ENCODE measurements around the gene KCNQ1.

Gene KCNQ1

DNA sequence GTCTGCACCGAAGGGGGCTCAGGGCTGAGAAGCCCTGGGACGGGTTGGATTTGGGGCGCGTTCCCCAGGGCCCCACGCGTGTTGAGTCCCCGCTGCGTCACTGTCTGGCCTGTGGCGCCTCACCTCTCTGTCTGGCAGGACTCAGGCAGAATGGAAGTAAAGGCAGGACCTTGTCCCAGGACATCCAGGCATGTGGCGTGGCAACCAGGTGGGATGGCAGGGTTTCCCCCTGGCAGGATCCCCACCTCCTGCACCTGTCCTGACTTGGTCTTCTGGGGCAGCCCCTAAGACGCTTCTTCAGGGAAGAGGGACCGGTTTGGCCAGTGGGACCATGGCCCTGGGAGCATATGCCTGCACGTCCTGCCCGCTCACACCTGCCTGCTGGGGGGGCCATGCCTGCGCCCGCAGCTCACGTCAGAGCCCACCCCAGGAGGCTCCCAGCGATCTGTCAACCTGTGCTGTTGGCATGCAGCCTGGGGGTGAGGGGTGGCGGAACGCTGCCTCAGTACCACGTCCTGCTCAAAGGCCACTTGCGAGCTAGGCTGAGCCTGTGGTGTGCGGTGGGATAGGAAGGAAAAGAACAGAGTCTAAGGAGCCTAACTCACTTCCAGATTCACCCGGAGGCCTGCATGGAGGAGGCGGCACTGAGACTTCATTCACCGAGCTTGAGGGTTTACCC lies 72.7 kb downstream of the KCNQ1 start:
- no peaks in the 10 kb centered on the region for H3K36me3 Mint-ChIP-seq (ENCODE audit: low read depth)
- no peaks in the 10 kb centered on the region for H3K9me3 Mint-ChIP-seq
- no peaks in the 10 kb centered on the region for H3K27me3 Mint-ChIP-seq (ENCODE audit: low read depth)
- H3K4me1 Mint-ChIP-seq (ENCODE audit: low read depth): no peaks in the 10 kb centered on the region
- no peak overlapping the region for H3K4me3 Mint-ChIP-seq
- H3K27ac Mint-ChIP-seq: no peak overlapping the region

DNA sequence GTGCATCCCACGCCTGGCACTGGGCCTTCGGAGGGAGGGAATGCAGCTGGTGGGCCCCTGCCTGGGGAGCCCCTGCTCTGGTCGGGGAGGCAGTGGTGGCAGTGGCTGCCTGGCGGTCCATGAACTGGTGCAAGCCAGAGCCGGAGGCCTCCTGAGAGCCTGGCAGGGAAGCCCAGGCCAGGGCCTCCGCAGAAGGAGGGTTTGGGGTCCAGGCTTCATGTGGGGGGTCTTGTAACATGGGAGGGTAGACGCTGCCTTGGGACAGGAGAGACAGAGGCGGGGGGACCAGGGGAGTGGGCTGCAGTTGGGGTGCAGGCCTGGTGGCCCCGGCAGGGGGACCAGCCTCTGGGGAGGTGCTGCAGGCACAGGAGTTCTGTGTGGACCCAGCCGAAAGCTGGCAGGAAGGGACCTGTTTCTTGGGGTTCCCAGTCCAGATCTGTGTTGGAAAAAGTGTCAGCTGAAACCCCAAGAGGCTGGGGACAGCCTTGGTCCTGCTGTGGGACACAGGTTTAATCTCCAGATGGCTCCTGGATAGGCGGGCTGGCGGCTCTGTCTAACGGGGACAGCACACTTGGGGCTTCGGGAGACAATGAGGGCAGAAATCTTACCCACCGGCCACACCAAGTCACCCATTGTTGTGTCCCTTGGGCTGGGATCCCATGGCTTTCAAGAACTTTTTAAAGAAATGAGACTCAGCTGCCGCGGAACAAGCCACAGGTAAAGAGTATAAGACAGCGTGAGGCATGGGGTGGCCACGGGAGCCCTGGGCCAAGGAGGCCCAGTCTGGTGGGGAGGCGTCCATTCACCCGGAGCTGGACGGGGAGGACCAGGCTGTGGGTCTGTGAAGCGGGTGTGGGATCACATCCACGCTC lies 73.5 kb downstream of the KCNQ1 start:
- Mint-ChIP-seq H3K9me3 (no peaks in the 10 kb centered on the region), H3K27me3 (ENCODE audit: low read depth) (no peaks in the 10 kb centered on the region), H3K36me3 (ENCODE audit: low read depth) (no peaks in the 10 kb centered on the region), H3K27ac (no peak overlapping the region), H3K4me3 (no peak overlapping the region), H3K4me1 (ENCODE audit: low read depth) (no peaks in the 10 kb centered on the region)

GRCh38 chr11:2518983-2519340 lies 74.2 kb downstream of the KCNQ1 start:
- no peaks in the 10 kb centered on the region for H3K4me1 Mint-ChIP-seq (ENCODE audit: low read depth)
- no peaks in the 10 kb centered on the region for H3K36me3 Mint-ChIP-seq (ENCODE audit: low read depth)
- H3K27ac Mint-ChIP-seq: no peak overlapping the region
- no peak overlapping the region for H3K4me3 Mint-ChIP-seq
- no peaks in the 10 kb centered on the region for H3K27me3 Mint-ChIP-seq (ENCODE audit: low read depth)
- H3K9me3 Mint-ChIP-seq: no peaks in the 10 kb centered on the region

GRCh38 chr11:2519517-2519861 lies 74.7 kb downstream of the KCNQ1 start:
- Mint-ChIP-seq H3K4me3 (no peak overlapping the region), H3K4me1 (ENCODE audit: low read depth) (no peaks in the 10 kb centered on the region), H3K9me3 (no peaks in the 10 kb centered on the region), H3K27me3 (ENCODE audit: low read depth) (no peaks in the 10 kb centered on the region), H3K36me3 (ENCODE audit: low read depth) (no peaks in the 10 kb centered on the region), H3K27ac (no peak overlapping the region)

DNA sequence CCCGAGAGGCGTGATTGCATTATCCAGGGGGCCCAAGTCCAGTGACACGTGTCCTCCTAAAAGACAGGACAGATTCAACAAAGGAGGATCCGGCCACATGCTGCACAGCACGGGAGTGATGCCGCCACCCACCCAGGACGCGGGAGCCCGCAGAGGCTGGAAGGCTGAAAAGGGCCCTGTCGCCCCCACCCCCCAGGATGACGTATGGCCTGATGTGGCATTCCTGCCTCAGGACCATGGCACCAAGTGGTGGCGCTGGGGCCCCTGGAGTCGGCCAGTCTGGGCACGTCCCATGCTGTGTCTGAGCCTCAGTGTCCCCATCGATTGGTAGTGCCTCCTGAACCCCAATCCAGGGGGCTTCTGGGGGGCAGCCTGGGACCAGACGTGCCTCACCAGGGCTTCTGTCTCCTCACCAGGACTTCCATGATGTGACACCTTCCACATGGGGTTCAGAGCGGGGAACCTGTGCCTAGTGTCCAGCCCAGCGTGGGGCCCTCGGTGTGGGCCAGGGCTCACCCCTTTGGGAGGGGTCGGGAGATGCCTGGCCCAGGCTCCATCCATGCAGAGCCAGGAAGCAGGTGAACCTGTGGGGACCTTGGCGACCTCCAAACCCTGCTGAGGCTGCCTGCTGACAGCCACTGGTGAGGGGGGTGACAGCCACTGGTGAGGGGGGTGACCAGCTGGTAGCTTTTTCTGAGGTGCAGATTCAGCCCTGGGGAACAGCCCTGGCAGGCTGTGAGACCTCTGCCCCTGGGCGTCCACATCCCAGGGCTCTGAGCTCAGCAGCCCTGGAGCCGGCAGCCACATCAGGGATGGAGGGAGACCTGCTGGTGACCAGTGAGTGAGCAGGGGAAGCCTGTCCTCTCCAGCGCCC lies 75.3 kb downstream of the KCNQ1 start:
- H3K9me3 Mint-ChIP-seq: no peaks in the 10 kb centered on the region
- no peaks in the 10 kb centered on the region for H3K36me3 Mint-ChIP-seq (ENCODE audit: low read depth)
- no peak overlapping the region for H3K4me3 Mint-ChIP-seq
- H3K27ac Mint-ChIP-seq: no peak overlapping the region
- no peaks in the 10 kb centered on the region for H3K4me1 Mint-ChIP-seq (ENCODE audit: low read depth)
- H3K27me3 Mint-ChIP-seq (ENCODE audit: low read depth): no peaks in the 10 kb centered on the region

GRCh38 chr11:2520736-2521035 lies 75.9 kb downstream of the KCNQ1 start:
- H3K4me1 Mint-ChIP-seq (ENCODE audit: low read depth): no peaks in the 10 kb centered on the region
- no peaks in the 10 kb centered on the region for H3K9me3 Mint-ChIP-seq
- no peak overlapping the region for H3K27ac Mint-ChIP-seq
- no peak overlapping the region for H3K4me3 Mint-ChIP-seq
- H3K27me3 Mint-ChIP-seq (ENCODE audit: low read depth): no peaks in the 10 kb centered on the region
- no peaks in the 10 kb centered on the region for H3K36me3 Mint-ChIP-seq (ENCODE audit: low read depth)

DNA sequence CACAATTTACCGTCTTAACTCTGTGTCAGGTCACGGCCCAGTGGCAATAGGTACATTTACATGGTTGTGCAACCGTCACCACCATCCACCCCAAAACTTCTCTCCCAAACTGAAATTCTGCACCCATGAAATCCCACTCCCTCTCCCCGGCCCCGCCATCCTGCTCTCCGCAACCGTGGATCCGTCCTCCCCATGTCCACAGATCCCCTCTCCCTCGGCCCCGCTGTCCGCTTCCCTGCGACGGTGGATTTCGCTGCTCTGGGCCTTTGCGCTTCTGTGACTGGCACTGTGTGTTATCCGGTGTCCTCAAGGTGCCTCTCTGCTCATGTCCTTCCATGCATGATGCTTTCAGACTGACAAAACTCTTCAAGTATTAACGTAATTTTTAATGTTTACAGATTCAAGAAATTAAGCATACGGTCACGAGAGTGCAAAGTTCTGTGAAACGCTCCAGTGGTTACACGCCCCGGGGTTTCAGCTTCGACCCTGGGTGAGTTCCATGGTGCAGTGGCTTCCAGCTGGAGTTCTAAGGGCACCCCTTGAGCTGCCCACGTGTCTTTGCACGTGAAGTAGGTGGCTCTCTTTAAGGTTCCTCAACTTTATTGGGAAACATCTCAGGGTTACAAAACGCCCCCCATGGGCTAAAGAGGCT lies 76.4 kb downstream of the KCNQ1 start:
- Mint-ChIP-seq H3K4me3 (no peak overlapping the region), H3K27ac (no peak overlapping the region), H3K9me3 (no peaks in the 10 kb centered on the region), H3K27me3 (ENCODE audit: low read depth) (no peaks in the 10 kb centered on the region), H3K36me3 (ENCODE audit: low read depth) (no peaks in the 10 kb centered on the region), H3K4me1 (ENCODE audit: low read depth) (peaks cover 3% of the 10 kb centered on the region)

- no peaks in the 10 kb centered on the region for H3K9me3 Mint-ChIP-seq
- H3K4me1 Mint-ChIP-seq (ENCODE audit: low read depth): peaks cover 6% of the 10 kb centered on the region
Measured at GRCh38 chr11:2521733-2522630, 77.2 kb downstream of the KCNQ1 start.

GRCh38 chr11:2522631-2523255 lies 77.9 kb downstream of the KCNQ1 start:
- peaks cover 8% of the 10 kb centered on the region for H3K4me1 Mint-ChIP-seq (ENCODE audit: low read depth)
- no peak overlapping the region for H3K4me3 Mint-ChIP-seq
- H3K36me3 Mint-ChIP-seq (ENCODE audit: low read depth): no peaks in the 10 kb centered on the region
- no peaks in the 10 kb centered on the region for H3K9me3 Mint-ChIP-seq
- no peaks in the 10 kb centered on the region for H3K27me3 Mint-ChIP-seq (ENCODE audit: low read depth)
- H3K27ac Mint-ChIP-seq: no peak overlapping the region

More at GRCh38 chr11:2521733-2522630, 77.2 kb downstream of the KCNQ1 start:
- Mint-ChIP-seq H3K27me3 (ENCODE audit: low read depth) (no peaks in the 10 kb centered on the region), H3K36me3 (ENCODE audit: low read depth) (no peaks in the 10 kb centered on the region), H3K27ac (no peak overlapping the region), H3K4me3 (no peak overlapping the region)

DNA sequence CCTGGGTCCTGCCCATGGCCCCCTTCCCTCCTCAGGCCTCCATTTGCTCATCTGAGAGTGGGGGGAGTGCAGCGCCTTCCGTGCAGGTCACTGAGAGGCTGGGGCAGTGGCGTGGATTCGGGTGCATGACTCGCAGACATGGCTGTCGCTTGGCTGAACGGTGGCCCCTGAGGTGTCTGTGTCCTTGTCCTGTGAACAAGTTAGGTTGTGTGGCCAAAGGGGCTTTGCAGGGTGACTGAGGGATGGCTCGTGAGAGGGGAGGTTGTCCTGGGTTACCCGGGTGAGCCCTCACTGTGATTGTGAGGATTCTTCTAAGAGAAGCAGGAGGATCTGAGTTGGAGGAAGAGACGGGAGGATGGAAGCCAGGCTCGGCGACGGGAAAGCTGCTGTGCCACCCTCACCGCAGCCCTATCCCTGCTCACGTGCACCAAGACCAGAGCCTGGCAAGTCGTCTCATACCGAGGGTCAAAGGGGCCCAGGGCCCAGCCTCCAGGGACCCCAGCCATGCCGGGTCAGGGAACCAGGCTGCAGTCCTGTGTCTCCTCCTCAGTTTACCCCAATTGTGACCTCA lies 79.1 kb downstream of the KCNQ1 start:
- H3K27me3 Mint-ChIP-seq (ENCODE audit: low read depth): no peaks in the 10 kb centered on the region
- H3K4me1 Mint-ChIP-seq (ENCODE audit: low read depth): peaks cover 9% of the 10 kb centered on the region
- H3K27ac Mint-ChIP-seq: no peak overlapping the region
- H3K9me3 Mint-ChIP-seq: no peaks in the 10 kb centered on the region
- H3K36me3 Mint-ChIP-seq (ENCODE audit: low read depth): no peaks in the 10 kb centered on the region
- no peak overlapping the region for H3K4me3 Mint-ChIP-seq

DNA sequence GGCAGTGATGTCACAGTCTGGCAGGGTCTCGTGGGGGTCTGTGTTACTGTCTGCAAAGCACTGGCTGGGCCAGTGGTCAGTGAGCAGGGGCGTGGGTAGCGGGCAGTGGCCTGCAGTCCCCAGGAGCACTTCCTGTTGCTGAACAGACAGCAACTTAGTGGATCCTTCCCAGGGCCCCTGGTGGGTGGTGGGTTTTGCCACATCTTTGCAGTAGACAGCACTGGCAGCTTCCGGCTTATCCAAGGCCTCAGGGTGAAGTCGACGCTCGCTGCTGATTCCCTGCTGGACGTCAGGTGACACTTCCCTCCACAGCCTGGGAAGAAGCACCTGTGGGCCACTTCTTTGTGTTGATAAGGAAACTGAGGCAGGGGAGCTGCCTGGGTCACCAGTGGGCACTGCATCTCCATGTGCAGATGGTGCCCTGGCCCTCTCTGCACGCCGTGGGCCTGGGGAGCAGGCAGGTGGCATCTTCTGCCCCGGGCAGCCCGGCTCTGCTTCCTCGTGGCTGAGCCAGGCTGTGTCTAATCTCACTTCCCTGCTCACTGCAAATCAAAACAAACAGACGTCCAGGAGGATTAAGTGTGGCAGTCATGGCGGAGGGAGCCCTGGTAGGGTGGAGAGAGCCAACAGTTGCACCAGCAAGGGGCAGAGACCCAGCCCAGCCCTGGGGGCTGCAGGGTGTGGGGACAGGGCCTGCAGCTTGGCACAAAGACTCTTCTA lies 79.8 kb downstream of the KCNQ1 start:
- Mint-ChIP-seq H3K4me3 (no peak overlapping the region), H3K27ac (no peak overlapping the region)

GRCh38 chr11:2525166-2525861 lies 80.5 kb downstream of the KCNQ1 start:
- Mint-ChIP-seq H3K36me3 (ENCODE audit: low read depth) (no peaks in the 10 kb centered on the region), H3K9me3 (no peaks in the 10 kb centered on the region), H3K27ac (no peak overlapping the region), H3K4me1 (ENCODE audit: low read depth) (peaks cover 9% of the 10 kb centered on the region), H3K4me3 (no peak overlapping the region), H3K27me3 (ENCODE audit: low read depth) (no peaks in the 10 kb centered on the region)

More for the DNA sequence above, 79.8 kb downstream of the KCNQ1 start:
- Mint-ChIP-seq H3K27me3 (ENCODE audit: low read depth) (no peaks in the 10 kb centered on the region), H3K36me3 (ENCODE audit: low read depth) (no peaks in the 10 kb centered on the region), H3K4me1 (ENCODE audit: low read depth) (peaks cover 9% of the 10 kb centered on the region), H3K9me3 (no peaks in the 10 kb centered on the region)
